Endothelial cell of umbilical vein (primary cell): ENCODE measurements around the gene MAN2A1. TPM values are rescaled to one million over a fixed set of nuclear protein-coding genes. Genes with fewer than 3 reads are reported as not detected.

Experiments
- BruUV-seq: library from RNA; stranded (reverse); fragments of 400-500 nt; replicated peaks from 2 replicates; lab custom pipeline; 2021; lab: Mats Ljungman, UMichigan
- CTCF ChIA-PET: fragments of 300-600, 350-600 bp; sonication (Branson Sonifier 250); formaldehyde crosslinking; loops from one replicate; lab custom pipeline; 2021; ENCODE audit warnings: antibody characterized with exemption, inconsistent platforms; lab: Charles Lee
- POLR2A ChIA-PET: fragments of 300-600, 350-600 bp; sonication (Branson Sonifier 250); formaldehyde crosslinking; loops from one replicate; lab custom pipeline; 2021; ENCODE audit warnings: antibody characterized with exemption, inconsistent platforms; lab: Charles Lee
- DNase-seq: peaks from one replicate; pipeline ENCODE4 v3.0.0-alpha.2; 2011; ENCODE audit warnings: low read depth, low spot score
- FAIRE-seq: peaks from 2 replicates; lab custom pipeline; 2011; peaks lifted over from hg19 to GRCh38; lab: Jason Lieb, UNC
- H2AFZ ChIP-seq: 2 replicates; pipeline ENCODE4 v1.6.0; 2012; ENCODE audit warnings: low read depth, low read length, control low read depth, inconsistent platforms
- H3K27ac ChIP-seq: 2 replicates; pipeline ENCODE4 v1.5.1; 2011; ENCODE audit warnings: low read depth, mild to moderate bottlenecking, control low read depth, low read length, moderate library complexity; ENCODE audit not compliant: insufficient read depth
- H3K27me3 ChIP-seq, 2 experiments: 2 replicates each; pipeline versions ENCODE4 v1.6.0 to v1.6.1; 2011; ENCODE audit warnings: low read length in 2 of 2, mixed read lengths in 1 of 2; ENCODE audit not compliant: control insufficient read depth in 2 of 2, insufficient read depth in 2 of 2
- H3K36me3 ChIP-seq, 2 experiments: 2 replicates in 1 of 2; 3 replicates in 1 of 2; pipeline ENCODE4 v1.5.1; 2011; ENCODE audit warnings: low read length in 2 of 2, mild to moderate bottlenecking in 1 of 2, moderate library complexity in 1 of 2; ENCODE audit not compliant: control insufficient read depth in 2 of 2, insufficient read depth in 2 of 2; ENCODE audit errors: extremely low read depth in 1 of 2
- H3K4me1 ChIP-seq: 3 replicates; pipeline ENCODE4 v1.5.1; 2011; ENCODE audit warnings: mild to moderate bottlenecking, low read length; ENCODE audit not compliant: control insufficient read depth, insufficient read depth; ENCODE audit errors: extremely low read depth
- H3K4me2 ChIP-seq: 2 replicates; pipeline ENCODE4 v1.6.1; 2011; ENCODE audit warnings: low read length, control low read depth, mixed read lengths; ENCODE audit not compliant: insufficient read depth
- H3K4me3 ChIP-seq, 3 experiments: fragments of 200-600 bp in 1 of 3; sonication (generic), shearing (Covaris generic) in 1 of 3; replicated peaks in 1 of 3; 2 replicates each; pipeline ENCODE4 v1.5.1; 2011 to 2016; ENCODE audit warnings: control low read depth in 3 of 3, low read length in 3 of 3, mild to moderate bottlenecking in 2 of 3, inconsistent platforms in 1 of 3, low read depth in 1 of 3, moderate library complexity in 1 of 3; ENCODE audit not compliant: insufficient read depth in 1 of 3
- H3K79me2 ChIP-seq: 2 replicates; pipeline ENCODE4 v1.6.0; 2012; ENCODE audit warnings: low read length, inconsistent platforms; ENCODE audit not compliant: control insufficient read depth, insufficient read depth
- H3K9ac ChIP-seq: replicated peaks from 2 replicates; pipeline ENCODE3; 2011; ENCODE audit warnings: low read length, control low read depth; ENCODE audit not compliant: insufficient read depth; ENCODE audit errors: extremely low read depth
- H3K9me1 ChIP-seq: replicated peaks from 3 replicates; pipeline ENCODE4 v1.6.0; 2011; ENCODE audit warnings: mild to moderate bottlenecking, low read length; ENCODE audit not compliant: control insufficient read depth, insufficient read depth; ENCODE audit errors: extremely low read depth
- H3K9me3 ChIP-seq: replicated peaks from 2 replicates; pipeline ENCODE4 v1.5.1; 2012; ENCODE audit warnings: low read length, inconsistent platforms; ENCODE audit not compliant: control insufficient read depth, insufficient read depth
- H4K20me1 ChIP-seq: replicated peaks from 2 replicates; pipeline ENCODE3; 2011; ENCODE audit warnings: mild to moderate bottlenecking, low read length; ENCODE audit not compliant: control insufficient read depth, insufficient read depth; ENCODE audit errors: extremely low read depth
- CTCF ChIP-seq, 2 donors: IDR thresholded peaks; 1 replicate in 1 of 2; 2 replicates in 1 of 2; pipeline ENCODE4 v1.5.1; 2011; ENCODE audit warnings: low read length in 2 of 2, mild to moderate bottlenecking in 2 of 2, moderate library complexity in 2 of 2, control low read depth in 1 of 2, inconsistent platforms in 1 of 2, low read depth in 1 of 2; ENCODE audit not compliant: insufficient read depth in 1 of 2; ENCODE audit errors: extremely low read depth in 1 of 2
- EZH2 ChIP-seq: IDR thresholded peaks from 2 replicates; pipeline ENCODE4 v1.6.1; 2012; ENCODE audit warnings: borderline replicate concordance, low read depth, mild to moderate bottlenecking, moderate library complexity, low read length, inconsistent platforms; ENCODE audit not compliant: severe bottlenecking
- FOS ChIP-seq: IDR thresholded peaks from 2 replicates; pipeline ENCODE4 v1.6.1; 2011; ENCODE audit warnings: mild to moderate bottlenecking, low read length, moderate library complexity, borderline replicate concordance; ENCODE audit not compliant: insufficient read depth
- GATA2 ChIP-seq: IDR thresholded peaks from 2 replicates; pipeline ENCODE4 v1.7.0; 2011; ENCODE audit warnings: low read depth, mild to moderate bottlenecking, moderate library complexity, mixed read lengths, low read length; ENCODE audit not compliant: insufficient read length, insufficient read depth
- JUN ChIP-seq: IDR thresholded peaks from 2 replicates; pipeline ENCODE4 v1.6.1; 2011; ENCODE audit warnings: borderline replicate concordance, low read depth; ENCODE audit not compliant: insufficient read length, insufficient read depth
- MYC ChIP-seq: IDR thresholded peaks from one replicate; pipeline ENCODE4 v1.6.1; 2011; ENCODE audit warnings: mild to moderate bottlenecking, low read depth, low read length
- POLR2A ChIP-seq: IDR thresholded peaks from 2 replicates; pipeline ENCODE4 v1.6.1; 2012; ENCODE audit warnings: low read depth, mild to moderate bottlenecking, control low read depth, low read length
- POLR2AphosphoS5 ChIP-seq: IDR thresholded peaks from 2 replicates; pipeline ENCODE4 v1.6.1; 2012; ENCODE audit warnings: low read depth, mild to moderate bottlenecking, control low read depth, low read length, moderate library complexity; ENCODE audit not compliant: insufficient read depth
- dilution Hi-C: fragments of 300-500 bp; cut with MboI; formaldehyde crosslinking; loops from one replicate; pipeline ENCODE4 v1.15.0; 2019; ENCODE audit warnings: low sequenced_read_pairs; ENCODE audit not compliant: extremely low pct_ligation_motif_present
- intact Hi-C: fragments of 100-400 bp; cut with micrococcal nuclease; formaldehyde crosslinking; loops from one replicate; pipeline ENCODE4 v1.10.0; 2022
- polyA plus RNA-seq, 4 experiments: library from polyadenylated mRNA; depleted of rRNA in 3 of 4; stranded (reverse) in 3 of 4; unstranded in 1 of 4; fragments of >200 nt; gene quantifications; 2 replicates each; pipeline versions ENCODE4 v1.2.1 to v1.2.3, GENCODE V29; 2011 to 2012; ENCODE audit warnings: missing spikeins in 1 of 4
- total RNA-seq: library from RNA; stranded (reverse); gene quantifications from 2 replicates; pipeline ENCODE4 v1.2.3, GENCODE V29; 2021
- TF ChIP-seq, protein P1 (sequence below): IDR thresholded peaks from 2 replicates; pipeline ENCODE4 v1.6.1; 2011; ENCODE audit not compliant: insufficient read depth, insufficient read length

Gene MAN2A1
- total and polyA plus RNA-seq, 2 donors (not counting 3 experiments of a cell fraction or from before 2014, with no cell fraction given), result 20.8 to 54.8 TPM

DNA sequence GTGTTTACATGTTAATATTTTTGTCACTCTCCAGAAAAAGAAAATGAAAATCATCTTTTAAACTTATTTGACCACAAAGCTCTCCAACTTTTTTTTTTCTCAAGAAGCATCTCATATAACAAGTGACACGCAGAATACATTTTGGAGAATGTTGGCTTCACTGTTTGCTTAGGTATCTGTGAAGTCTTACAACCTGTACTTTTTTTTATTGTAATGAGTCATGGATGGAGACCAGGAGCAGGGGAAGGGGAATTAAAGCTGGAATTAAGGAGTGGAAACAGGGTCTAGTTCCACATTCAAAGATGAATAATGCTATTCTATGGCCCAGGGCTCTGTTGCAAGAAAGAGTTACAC, 211.9 kb downstream of the MAN2A1 start:
- Histone ChIP-seq H3K9me3 (no peaks in the 10 kb centered on the region), H3K9me1 (no peaks in the 10 kb centered on the region), H3K4me2 (no peak overlapping the region), H3K4me1 (no peaks in the 10 kb centered on the region), H3K27me3 (peaks cover 0 to 5% of the 10 kb centered on the region in 2 experiments), H3K4me3 (no peak overlapping the region), H3K9ac (no peak overlapping the region), H3K36me3 (no peaks in the 10 kb centered on the region), H4K20me1 (no peaks in the 10 kb centered on the region), H3K27ac (no peak overlapping the region), H3K79me2 (no peaks in the 10 kb centered on the region), H2AFZ (no peak overlapping the region)
- TF ChIP-seq CTCF (IDR thresholded peaks at IDR 0.05; ENCODE audit: extremely low read depth in 1 of 2, insufficient read depth in 1 of 2, low read depth in 1 of 2, low read length in 2 of 2), result no peak
- TF ChIP-seq, protein P1, sequence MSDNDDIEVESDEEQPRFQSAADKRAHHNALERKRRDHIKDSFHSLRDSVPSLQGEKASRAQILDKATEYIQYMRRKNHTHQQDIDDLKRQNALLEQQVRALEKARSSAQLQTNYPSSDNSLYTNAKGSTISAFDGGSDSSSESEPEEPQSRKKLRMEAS, result no peak
- TF ChIP-seq FOS, result no peak
- no peak for TF ChIP-seq MYC
- no peak for TF ChIP-seq EZH2
- no peak for TF ChIP-seq JUN
- TF ChIP-seq POLR2A, result no peak
- TF ChIP-seq GATA2, result no peak
- no peak for TF ChIP-seq POLR2AphosphoS5
- BruUV-seq, result no TSS peak
- DNase-seq (no peak), FAIRE-seq (no peak)
- ChIA-PET CTCF (no interaction called here), POLR2A (no interaction called here)
- dilution Hi-C loops, result no loop called here
- intact Hi-C loops, result no loop called here
